NT2/D1 (cell line): ENCODE measurements around the gene NEUROD6.
A peak's percentile ranks its signal among the peaks of the same experiment; 100 is the strongest.

Experiments
- DNase-seq: peaks from one replicate; pipeline ENCODE4 v3.0.0-alpha.2; 2011; ENCODE audit warnings: low read depth, low spot score
- H3K27me3 ChIP-seq: 2 replicates; pipeline ENCODE4 v1.6.0; 2011; ENCODE audit warnings: mild to moderate bottlenecking; ENCODE audit not compliant: insufficient read length, insufficient read depth
- H3K36me3 ChIP-seq: 2 replicates; pipeline ENCODE4 v1.6.1; 2011; ENCODE audit warnings: mild to moderate bottlenecking, low read length, mixed read lengths; ENCODE audit not compliant: insufficient read depth, insufficient read length
- H3K4me1 ChIP-seq: 2 replicates; pipeline ENCODE4 v1.5.1; 2011; ENCODE audit not compliant: insufficient read depth, insufficient read length
- H3K4me3 ChIP-seq: 2 replicates; pipeline ENCODE4 v1.5.1; 2011; ENCODE audit warnings: low read depth; ENCODE audit not compliant: insufficient read length
- H3K9ac ChIP-seq: 2 replicates; pipeline ENCODE4 v1.6.0; 2011; ENCODE audit warnings: low read depth; ENCODE audit not compliant: insufficient read length
- H3K9me3 ChIP-seq: 2 replicates; pipeline ENCODE4 v1.5.1; 2011; ENCODE audit warnings: mild to moderate bottlenecking, low read length; ENCODE audit not compliant: insufficient read depth
- SUZ12 ChIP-seq: IDR thresholded peaks from 2 replicates; pipeline ENCODE4 v1.6.1; 2011; ENCODE audit not compliant: insufficient read length, insufficient read depth; ENCODE audit errors: extremely low read depth
- YY1 ChIP-seq: IDR thresholded peaks from 2 replicates; pipeline ENCODE4 v1.6.1; 2011; ENCODE audit not compliant: insufficient read length, insufficient read depth
- ZNF274 ChIP-seq: IDR thresholded peaks from 2 replicates; pipeline ENCODE4 v1.6.1; 2011; ENCODE audit warnings: mild to moderate bottlenecking, low read depth, low read length

Gene NEUROD6

GRCh38 chr7:31340603-31341002, at the start of gene NEUROD6:
Gene NEUROD6 (minus strand): TSS chr7:31340726. CDS start chr7:31339268, 1,458 bp downstream.
- TF ChIP-seq YY1 = no peak
- no peak for TF ChIP-seq SUZ12
- no peak for TF ChIP-seq ZNF274
- DNase-seq = no peak
- Histone ChIP-seq H3K27me3 (peaks cover 32% of the 10 kb centered on the region), H3K4me3 (no peak within 1 kb of the TSS), H3K9me3 (no peaks in the 10 kb centered on the region), H3K4me1 (no peaks in the 10 kb centered on the region), H3K36me3 (no peaks in the 10 kb centered on the region), H3K9ac (no peak within 1 kb of the TSS)

- no peak overlapping the region for H3K4me3 ChIP-seq
- TF ChIP-seq YY1 (no peak), SUZ12 (no peak), ZNF274 (no peak)
- no peak overlapping the region for H3K9ac ChIP-seq
- H3K27me3 ChIP-seq = no peaks in the 10 kb centered on the region
- no peak for DNase-seq
- no peaks in the 10 kb centered on the region for H3K36me3 ChIP-seq
- H3K4me1 ChIP-seq = no peaks in the 10 kb centered on the region
- H3K9me3 ChIP-seq = peaks cover 11% of the 10 kb centered on the region
Observed at GRCh38 chr7:31384466-31384865, 43.9 kb upstream of the NEUROD6 start.

GRCh38 chr7:31382722-31383121, 42.2 kb upstream of the NEUROD6 start:
- Histone ChIP-seq H3K4me1 (no peaks in the 10 kb centered on the region), H3K9me3 (peaks cover 11% of the 10 kb centered on the region), H3K4me3 (no peak overlapping the region), H3K27me3 (no peaks in the 10 kb centered on the region), H3K36me3 (no peaks in the 10 kb centered on the region), H3K9ac (no peak overlapping the region)
- TF ChIP-seq SUZ12 (no peak), YY1 (no peak), ZNF274 (no peak)
- no peak for DNase-seq

- no peaks in the 10 kb centered on the region for H3K36me3 ChIP-seq
- DNase-seq = peak; percentile 89
- no peak for TF ChIP-seq YY1
- no peak for TF ChIP-seq ZNF274
- TF ChIP-seq SUZ12 = no peak
- peaks cover 5% of the 10 kb centered on the region for H3K4me1 ChIP-seq
- H3K4me3 ChIP-seq = no peak overlapping the region
- H3K9me3 ChIP-seq = no peaks in the 10 kb centered on the region
- no peak overlapping the region for H3K9ac ChIP-seq
- no peaks in the 10 kb centered on the region for H3K27me3 ChIP-seq
Observed at GRCh38 chr7:31373337-31374289, 33.1 kb upstream of the NEUROD6 start.

GRCh38 chr7:31372231-31372959, 31.9 kb upstream of the NEUROD6 start:
- Histone ChIP-seq H3K9ac (no peak overlapping the region), H3K27me3 (no peaks in the 10 kb centered on the region), H3K36me3 (no peaks in the 10 kb centered on the region), H3K4me3 (no peak overlapping the region), H3K9me3 (no peaks in the 10 kb centered on the region), H3K4me1 (peaks cover 5% of the 10 kb centered on the region)
- no peak for DNase-seq
- TF ChIP-seq SUZ12 (no peak), ZNF274 (no peak)

GRCh38 chr7:31371621-31372020, 31.1 kb upstream of the NEUROD6 start:
- no peak for DNase-seq
- no peak overlapping the region for H3K9ac ChIP-seq
- TF ChIP-seq ZNF274 (no peak), SUZ12 (no peak), YY1 (no peak)

GRCh38 chr7:31370609-31371008, 30.1 kb upstream of the NEUROD6 start:
- no peak for TF ChIP-seq ZNF274
- TF ChIP-seq SUZ12 = no peak
- TF ChIP-seq YY1 = no peak
- no peak overlapping the region for H3K4me3 ChIP-seq

More at GRCh38 chr7:31371621-31372020, 31.1 kb upstream of the NEUROD6 start:
- no peaks in the 10 kb centered on the region for H3K9me3 ChIP-seq
- H3K4me1 ChIP-seq = peaks cover 5% of the 10 kb centered on the region
- H3K36me3 ChIP-seq = no peaks in the 10 kb centered on the region
- H3K4me3 ChIP-seq = no peak overlapping the region
- H3K27me3 ChIP-seq = no peaks in the 10 kb centered on the region

More at GRCh38 chr7:31370609-31371008, 30.1 kb upstream of the NEUROD6 start:
- H3K36me3 ChIP-seq = no peaks in the 10 kb centered on the region
- DNase-seq = no peak
- H3K4me1 ChIP-seq = peaks cover 5% of the 10 kb centered on the region
- H3K9ac ChIP-seq = no peak overlapping the region
- H3K27me3 ChIP-seq = no peaks in the 10 kb centered on the region
- H3K9me3 ChIP-seq = no peaks in the 10 kb centered on the region
